H54 (cell line): ENCODE data around the gene MAPK10.
A peak's percentile ranks its signal among the peaks of the same experiment; 100 is the strongest.

ENCODE experiments used
- DNase-seq: peaks from one replicate; pipeline ENCODE4 v3.0.0; 2011; ENCODE audit warnings: low spot score, mixed read lengths; ENCODE audit not compliant: insufficient read length
- FAIRE-seq: peaks from 3 replicates; lab custom pipeline; 2011; peaks lifted over from hg19 to GRCh38; lab: Jason Lieb, UNC
- POLR2A ChIP-seq: IDR thresholded peaks from 2 replicates; pipeline ENCODE4 v1.6.1; 2011; ENCODE audit warnings: low read depth, mild to moderate bottlenecking, low read length

Gene MAPK10

DNA sequence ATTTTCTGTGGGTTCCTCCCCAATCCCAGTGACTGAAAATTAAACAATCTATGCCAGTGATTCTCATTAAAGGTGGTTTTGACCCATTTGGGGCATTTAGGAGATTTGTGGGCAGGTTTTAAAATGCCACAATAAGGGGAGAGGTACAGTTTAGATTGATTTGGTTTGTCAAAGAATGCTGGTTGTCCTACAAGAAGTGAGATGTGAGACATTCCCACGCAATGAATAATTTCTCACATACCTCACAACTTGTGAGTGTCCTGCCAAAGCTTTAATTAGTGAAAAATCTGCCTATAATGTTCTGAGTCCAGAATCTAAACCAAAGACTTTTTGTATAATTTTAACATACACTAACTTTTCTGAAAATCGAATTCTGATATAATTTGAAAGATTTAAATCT is 199.4 kb downstream of the MAPK10 start:
- TF ChIP-seq POLR2A = no peak
- DNase-seq (no peak), FAIRE-seq (no peak)

- DNase-seq = no peak
- no peak for TF ChIP-seq POLR2A
- FAIRE-seq = no peak
Measured at GRCh38 chr4:86159216-86159615, 200.6 kb downstream of the MAPK10 start.

DNA sequence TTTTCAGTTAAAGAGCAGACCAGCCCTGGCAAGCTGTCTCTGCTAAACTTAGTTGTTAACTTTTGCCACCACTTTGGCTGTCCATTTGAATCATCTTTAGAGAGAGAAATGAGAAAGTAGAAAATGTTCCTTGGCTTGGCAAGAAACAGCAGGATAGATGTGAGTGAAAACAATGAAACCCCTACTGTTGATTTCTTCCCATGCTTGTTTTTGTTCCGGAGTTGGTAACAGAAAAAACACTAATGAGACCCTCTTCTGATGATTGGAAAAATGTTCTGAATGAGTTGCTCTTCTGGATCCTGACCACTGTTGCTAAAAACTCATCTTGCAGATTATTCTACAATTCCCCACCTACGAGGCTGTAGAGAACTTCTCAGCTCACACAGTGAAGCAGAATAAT is 203.3 kb downstream of the MAPK10 start:
- no peak for TF ChIP-seq POLR2A
- FAIRE-seq (no peak), DNase-seq (no peak)

GRCh38 chr4:86155766-86156165 is 204.1 kb downstream of the MAPK10 start:
- TF ChIP-seq POLR2A = no peak
- DNase-seq (no peak), FAIRE-seq (no peak)

GRCh38 chr4:86152454-86152853 is 207.4 kb downstream of the MAPK10 start:
- no peak for DNase-seq
- TF ChIP-seq POLR2A = no peak
- FAIRE-seq = no peak

GRCh38 chr4:86151196-86151595 is 208.7 kb downstream of the MAPK10 start:
- no peak for TF ChIP-seq POLR2A
- FAIRE-seq (no peak), DNase-seq (no peak)

DNA sequence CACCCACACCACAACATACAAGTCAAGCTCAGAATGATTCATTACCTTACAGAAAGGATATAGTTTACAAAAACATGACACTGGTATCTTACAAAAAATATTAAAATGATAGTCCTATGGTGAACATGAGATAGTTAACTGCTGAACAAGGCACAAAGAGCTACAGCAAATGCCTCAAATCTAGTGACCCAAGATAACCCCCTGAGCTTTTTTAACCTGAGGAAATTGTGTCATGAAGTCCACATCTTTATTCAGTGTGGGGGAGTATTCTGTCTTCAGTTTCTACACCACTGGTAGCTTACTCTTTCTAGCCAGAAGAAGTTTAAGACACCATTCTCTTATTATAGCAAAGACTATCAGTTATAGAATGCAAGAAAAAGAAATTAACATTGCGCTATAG is 218.7 kb downstream of the MAPK10 start:
- no peak for TF ChIP-seq POLR2A
- no peak for FAIRE-seq
- no peak for DNase-seq

- FAIRE-seq (peak; percentile 66), DNase-seq (no peak)
Measured at GRCh38 chr4:86132468-86132867, 227.4 kb downstream of the MAPK10 start.

GRCh38 chr4:86131456-86131855 is 228.4 kb downstream of the MAPK10 start:
- TF ChIP-seq POLR2A = no peak
- DNase-seq (no peak), FAIRE-seq (no peak)

More at GRCh38 chr4:86132468-86132867, 227.4 kb downstream of the MAPK10 start:
- TF ChIP-seq POLR2A = no peak

DNA sequence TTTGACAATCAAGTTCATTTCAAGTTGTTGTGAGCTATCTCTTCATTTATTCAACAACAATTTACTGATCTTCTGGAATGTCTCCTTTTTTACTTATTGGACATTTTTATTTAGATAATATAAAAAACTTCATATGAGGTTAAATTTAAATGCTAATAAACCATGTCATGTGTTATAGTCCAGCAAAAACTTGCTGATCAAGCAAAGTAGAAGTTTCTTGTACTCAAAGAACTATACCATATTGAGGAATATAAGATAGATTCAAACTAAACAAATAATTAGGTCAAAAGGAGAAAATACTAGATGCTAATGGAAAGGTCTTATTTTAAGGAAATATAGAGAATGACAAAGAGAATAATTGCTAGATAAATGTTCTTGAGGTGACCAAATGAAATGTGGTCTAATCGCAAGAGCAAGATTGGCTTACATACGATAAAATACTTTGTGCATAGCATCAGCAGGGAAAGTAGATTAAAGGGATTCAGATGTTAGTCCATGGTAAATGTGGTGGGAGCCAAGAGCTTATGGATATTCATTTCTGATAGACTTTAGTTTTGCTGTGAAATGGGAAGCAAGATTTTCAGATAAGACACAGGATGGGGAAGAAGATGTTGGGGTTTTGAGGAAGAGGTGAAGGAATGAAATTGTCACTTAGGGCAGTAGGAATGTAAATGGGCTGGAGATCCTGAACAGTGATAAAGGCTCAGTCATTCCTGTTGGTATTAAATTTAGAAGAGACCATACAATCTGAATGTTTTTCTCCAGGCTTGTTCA is 229.5 kb downstream of the MAPK10 start:
- FAIRE-seq (no peak), DNase-seq (no peak)
- TF ChIP-seq POLR2A = no peak

DNA sequence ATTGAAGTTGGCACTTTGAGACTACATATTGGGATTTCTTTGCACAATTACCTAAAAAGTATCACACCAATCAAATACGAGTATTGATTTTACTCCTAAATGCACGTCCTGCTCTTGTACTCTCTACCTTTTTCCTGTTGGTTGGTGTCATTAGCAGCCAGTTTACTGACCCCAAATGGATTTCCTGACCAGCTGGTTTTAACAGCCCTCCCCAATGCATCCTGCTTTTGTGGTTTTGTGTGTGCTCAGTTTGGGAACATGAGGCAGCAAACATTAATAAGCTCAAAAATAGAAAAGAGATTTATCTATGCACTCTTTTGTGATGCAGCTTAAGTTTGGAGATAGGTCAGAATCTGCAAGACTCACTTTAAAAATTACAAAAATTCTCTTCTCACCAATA is 230.3 kb downstream of the MAPK10 start:
- TF ChIP-seq POLR2A = no peak
- FAIRE-seq = no peak
- DNase-seq = no peak

GRCh38 chr4:86122404-86122803 is 237.4 kb downstream of the MAPK10 start:
- FAIRE-seq (no peak), DNase-seq (no peak)
- no peak for TF ChIP-seq POLR2A

GRCh38 chr4:86118711-86119110 is 241.1 kb downstream of the MAPK10 start:
- no peak for FAIRE-seq
- no peak for TF ChIP-seq POLR2A
- DNase-seq = no peak

DNA sequence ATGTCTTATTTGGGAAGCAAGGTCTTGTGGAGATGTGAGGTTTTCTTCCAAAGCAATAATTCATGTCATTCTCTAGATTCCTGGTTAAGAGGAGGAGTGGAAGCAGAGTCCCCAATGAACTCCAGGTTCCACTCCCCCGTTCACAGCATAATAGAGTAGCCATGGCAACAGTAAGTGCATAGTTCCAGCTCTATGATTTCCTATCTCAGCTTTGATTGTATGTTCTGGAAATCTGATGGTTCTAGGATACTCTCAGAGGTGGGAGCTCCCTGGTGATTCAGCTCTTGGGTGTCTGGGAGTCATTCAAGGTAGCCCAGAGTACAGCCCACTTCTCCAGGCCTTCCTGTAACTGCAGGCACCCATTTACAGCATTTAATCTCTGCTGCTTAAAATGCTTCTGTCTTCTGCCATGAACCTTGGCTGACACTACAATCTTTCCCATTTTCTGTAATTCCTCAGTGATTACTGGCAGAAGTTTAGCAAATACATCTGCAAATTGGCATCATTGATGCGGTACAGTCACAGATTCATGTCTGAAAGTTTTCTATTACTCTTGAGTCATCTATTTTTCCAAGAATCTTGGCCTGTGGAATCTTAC is 242.0 kb downstream of the MAPK10 start:
- no peak for FAIRE-seq
- TF ChIP-seq POLR2A = no peak
- DNase-seq = no peak

- TF ChIP-seq POLR2A = no peak
- no peak for FAIRE-seq
- DNase-seq = no peak
Measured at GRCh38 chr4:86114563-86114962, 245.3 kb downstream of the MAPK10 start.
